BLaER1 treated with 17β-estradiol and CSF1 and Interleukin-3, amounts not matched to agents 10 nM and 100 nM (cell line): ENCODE measurements around the gene LEAP2.

Experiments
- H3K27ac ChIP-seq, 11 experiments: shearing (Covaris generic); formaldehyde crosslinking; 2 replicates each; pipeline ENCODE4 v1.8.1; 2022
- H3K27me3 ChIP-seq, 11 experiments: shearing (Covaris generic); formaldehyde crosslinking; 2 replicates each; pipeline ENCODE4 v1.8.1; 2022
- H3K36me3 ChIP-seq, 11 experiments: shearing (Covaris generic); formaldehyde crosslinking; 2 replicates each; pipeline ENCODE4 v1.8.1; 2022
- H3K4me1 ChIP-seq, 10 experiments: shearing (Covaris generic); formaldehyde crosslinking; 2 replicates each; pipeline ENCODE4 v1.8.1; 2022
- H3K4me2 ChIP-seq, 11 experiments: shearing (Covaris generic); formaldehyde crosslinking; 2 replicates each; pipeline ENCODE4 v1.8.1; 2022
- H3K4me3 ChIP-seq, 10 experiments: shearing (Covaris generic); formaldehyde crosslinking; 2 replicates each; pipeline ENCODE4 v1.8.1; 2022
- H3K9ac ChIP-seq, 11 experiments: shearing (Covaris generic); formaldehyde crosslinking; 2 replicates each; pipeline ENCODE4 v1.8.1; 2022
- H3K9me3 ChIP-seq, 11 experiments: shearing (Covaris generic); formaldehyde crosslinking; replicated peaks in 1 of 11; 2 replicates each; pipeline ENCODE4 v1.8.1; 2022
- H4K20me1 ChIP-seq, 11 experiments: shearing (Covaris generic); formaldehyde crosslinking; 2 replicates each; pipeline ENCODE4 v1.8.1; 2022
- Cebpa-rat ChIP-seq, 11 experiments: shearing (Covaris generic); IDR thresholded peaks; 2 replicates each; pipeline ENCODE4 v1.8.1; 2022

Gene LEAP2

DNA sequence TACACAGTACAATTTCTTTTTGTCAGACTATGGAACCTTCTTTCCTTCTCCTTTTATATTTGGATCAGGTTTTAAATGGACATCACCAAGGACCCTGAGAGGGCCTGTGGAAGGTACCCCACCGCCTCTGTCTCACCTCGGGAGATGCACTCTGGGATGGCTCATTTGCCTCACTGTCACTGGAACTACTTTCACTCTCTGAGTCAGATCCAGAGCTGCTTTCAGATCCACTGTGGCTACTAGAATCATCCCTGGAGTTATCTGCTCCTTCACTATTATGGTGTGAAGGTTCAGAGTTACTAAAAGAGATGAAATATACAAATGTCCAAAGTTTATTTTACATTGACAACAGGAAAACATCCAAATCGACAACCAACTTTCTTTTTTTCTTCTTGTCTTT is 24.6 kb downstream of the LEAP2 start:
- H3K36me3 ChIP-seq, result peaks cover 80 to 100% (median 97%) of the 10 kb centered on the region in 11 experiments
- H4K20me1 ChIP-seq, result peaks cover 0 to 94% (median 6%) of the 10 kb centered on the region in 11 experiments; a peak in 9 of 22 replicates
- TF ChIP-seq Cebpa-rat (IDR thresholded peaks at IDR 0.05), result no peak

GRCh38 chr5:132901036-132901435 is 27.6 kb downstream of the LEAP2 start:
- Histone ChIP-seq H4K20me1 (peaks cover 0 to 94% (median 4%) of the 10 kb centered on the region in 11 experiments; a peak in 9 of 22 replicates), H3K9ac (no peak overlapping the region), H3K4me1 (no peaks in the 10 kb centered on the region), H3K36me3 (peaks cover 66 to 98% (median 84%) of the 10 kb centered on the region in 11 experiments), H3K27me3 (no peaks in the 10 kb centered on the region), H3K4me2 (no peak overlapping the region), H3K27ac (no peak overlapping the region), H3K9me3 (no peaks in the 10 kb centered on the region), H3K4me3 (no peak overlapping the region)
- no peak for TF ChIP-seq Cebpa-rat (IDR thresholded peaks at IDR 0.05)

More for the DNA sequence above, 24.6 kb downstream of the LEAP2 start:
- H3K9ac ChIP-seq, result no peak overlapping the region
- H3K27ac ChIP-seq, result no peak overlapping the region
- H3K4me3 ChIP-seq, result no peak overlapping the region
- H3K27me3 ChIP-seq, result no peaks in the 10 kb centered on the region
- no peaks in the 10 kb centered on the region for H3K9me3 ChIP-seq
- H3K4me1 ChIP-seq, result no peaks in the 10 kb centered on the region
- H3K4me2 ChIP-seq, result no peak overlapping the region

DNA sequence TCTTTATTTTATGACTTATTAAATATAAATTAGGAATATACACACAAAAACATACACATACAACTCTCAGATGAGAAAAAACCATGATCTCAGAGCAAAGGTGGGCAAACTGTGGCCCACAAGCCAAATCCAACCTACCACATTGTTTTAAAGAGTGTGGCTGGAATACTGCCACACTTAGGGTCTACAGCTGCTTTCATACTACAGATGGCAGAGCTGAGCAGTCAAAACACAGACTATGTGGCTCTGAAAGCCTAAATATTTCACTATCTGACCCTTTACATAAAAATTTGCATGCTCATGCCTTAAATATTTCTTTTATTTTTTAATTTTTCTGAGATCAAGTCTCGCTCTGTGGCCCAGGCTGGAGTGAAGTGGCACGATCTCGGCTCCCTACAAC is 28.3 kb downstream of the LEAP2 start:
- no peak for TF ChIP-seq Cebpa-rat (IDR thresholded peaks at IDR 0.05)

DNA sequence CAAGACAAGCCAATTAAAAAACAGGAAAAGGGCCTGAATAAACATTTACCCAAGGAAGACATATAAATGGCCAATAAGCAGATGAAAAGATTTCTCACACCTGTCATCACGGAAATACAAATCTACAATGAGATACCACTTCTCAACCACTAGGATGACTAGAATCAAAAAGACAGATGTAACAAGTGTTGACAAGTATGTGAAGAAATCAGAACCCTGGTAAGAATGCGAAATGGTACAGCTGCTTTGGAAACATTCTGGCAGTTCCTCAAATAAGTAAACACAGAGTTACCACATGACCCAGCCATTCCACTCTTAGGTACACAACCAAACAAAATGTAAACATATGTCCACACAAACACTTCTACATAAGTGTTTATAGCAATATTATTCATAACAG is 32.5 kb downstream of the LEAP2 start:
- H4K20me1 ChIP-seq, result peaks cover 0 to 95% (median 16%) of the 10 kb centered on the region in 11 experiments; a peak in 10 of 22 replicates
- H3K27ac ChIP-seq, result no peak overlapping the region
- H3K36me3 ChIP-seq, result peaks cover 52 to 93% (median 76%) of the 10 kb centered on the region in 11 experiments
- H3K9ac ChIP-seq, result no peak overlapping the region
- no peak overlapping the region for H3K4me3 ChIP-seq
- peaks cover 0 to 11% (median 5%) of the 10 kb centered on the region in 10 experiments; a peak in 8 of 20 replicates for H3K4me1 ChIP-seq
- no peak overlapping the region for H3K4me2 ChIP-seq
- H3K27me3 ChIP-seq, result no peaks in the 10 kb centered on the region
- TF ChIP-seq Cebpa-rat (IDR thresholded peaks at IDR 0.05), result no peak
- no peaks in the 10 kb centered on the region for H3K9me3 ChIP-seq

More for the DNA sequence above, 28.3 kb downstream of the LEAP2 start:
- Histone ChIP-seq H3K4me3 (no peak overlapping the region), H3K27me3 (no peaks in the 10 kb centered on the region), H4K20me1 (peaks cover 0 to 94% (median 3%) of the 10 kb centered on the region in 11 experiments; a peak in 9 of 22 replicates), H3K4me2 (no peak overlapping the region), H3K27ac (no peak overlapping the region), H3K9me3 (no peaks in the 10 kb centered on the region), H3K36me3 (peaks cover 60 to 98% (median 81%) of the 10 kb centered on the region in 11 experiments), H3K4me1 (no peaks in the 10 kb centered on the region), H3K9ac (no peak overlapping the region)

DNA sequence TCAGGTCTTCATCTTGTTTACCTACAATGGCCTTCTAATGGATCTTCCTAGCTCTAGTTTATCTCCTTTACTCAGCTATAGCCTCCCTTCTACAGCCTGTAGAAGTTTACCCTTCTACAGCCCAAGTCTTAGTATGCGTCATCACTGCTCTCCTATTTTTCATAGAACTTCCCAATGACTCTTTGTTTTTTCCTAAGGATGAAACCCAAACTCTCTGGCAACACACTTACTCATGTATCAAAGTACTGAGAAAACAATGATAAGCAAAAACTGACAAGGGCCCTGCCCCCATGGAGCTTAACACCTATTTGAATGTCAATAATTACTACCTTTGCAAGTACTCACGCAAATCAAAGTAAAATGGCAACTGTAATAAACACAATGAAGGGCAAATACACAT is 33.7 kb downstream of the LEAP2 start:
- H3K36me3 ChIP-seq, result peaks cover 49 to 93% (median 72%) of the 10 kb centered on the region in 11 experiments
- no peak overlapping the region for H3K4me3 ChIP-seq
- no peaks in the 10 kb centered on the region for H3K9me3 ChIP-seq
- 0 out of 22 replicates have a peak overlapping the region, but pooled peaks of 1 of the 11 experiments have one; percentile 12 for H3K27ac ChIP-seq
- peaks cover 0 to 95% (median 19%) of the 10 kb centered on the region in 11 experiments; a peak in 10 of 22 replicates for H4K20me1 ChIP-seq
- no peak for TF ChIP-seq Cebpa-rat (IDR thresholded peaks at IDR 0.05)
- H3K4me2 ChIP-seq, result no peak overlapping the region
- H3K4me1 ChIP-seq, result peaks cover 0 to 11% (median 5%) of the 10 kb centered on the region in 10 experiments; a peak in 8 of 20 replicates
- no peaks in the 10 kb centered on the region for H3K27me3 ChIP-seq
- no peak overlapping the region for H3K9ac ChIP-seq

GRCh38 chr5:132909702-132910101 is 36.2 kb downstream of the LEAP2 start:
- H4K20me1 ChIP-seq, result peaks cover 0 to 95% (median 19%) of the 10 kb centered on the region in 11 experiments; a peak in 13 of 22 replicates
- no peak overlapping the region for H3K4me2 ChIP-seq
- no peak overlapping the region for H3K9ac ChIP-seq
- peaks cover 0 to 11% (median 5%) of the 10 kb centered on the region in 10 experiments; a peak in 8 of 20 replicates for H3K4me1 ChIP-seq
- TF ChIP-seq Cebpa-rat (IDR thresholded peaks at IDR 0.05), result no peak
- no peak overlapping the region for H3K27ac ChIP-seq
- no peaks in the 10 kb centered on the region for H3K9me3 ChIP-seq
- H3K36me3 ChIP-seq, result peaks cover 52 to 91% (median 70%) of the 10 kb centered on the region in 11 experiments
- H3K4me3 ChIP-seq, result no peak overlapping the region
- no peaks in the 10 kb centered on the region for H3K27me3 ChIP-seq

DNA sequence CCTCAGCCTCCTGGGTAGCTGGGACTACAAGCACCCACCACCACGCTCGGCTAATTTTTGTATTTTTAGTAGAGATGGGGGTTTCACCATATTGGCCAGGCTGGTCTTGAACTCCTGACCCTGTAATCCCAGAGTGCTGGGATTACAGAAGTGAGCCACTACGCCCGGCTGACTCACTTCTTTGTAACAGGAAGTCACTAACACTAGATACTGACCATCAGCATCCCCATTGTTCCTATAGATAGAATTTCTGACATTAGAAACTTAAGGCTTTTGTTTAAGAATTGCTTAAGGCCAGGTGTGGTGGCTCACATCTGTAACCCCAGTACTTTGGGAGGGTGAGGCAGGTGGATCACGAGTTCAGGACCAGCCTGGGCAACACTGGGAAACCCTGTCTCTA is 42.2 kb downstream of the LEAP2 start:
- Histone ChIP-seq H3K9ac (no peak overlapping the region), H3K36me3 (peaks cover 72 to 93% (median 82%) of the 10 kb centered on the region in 11 experiments)

DNA sequence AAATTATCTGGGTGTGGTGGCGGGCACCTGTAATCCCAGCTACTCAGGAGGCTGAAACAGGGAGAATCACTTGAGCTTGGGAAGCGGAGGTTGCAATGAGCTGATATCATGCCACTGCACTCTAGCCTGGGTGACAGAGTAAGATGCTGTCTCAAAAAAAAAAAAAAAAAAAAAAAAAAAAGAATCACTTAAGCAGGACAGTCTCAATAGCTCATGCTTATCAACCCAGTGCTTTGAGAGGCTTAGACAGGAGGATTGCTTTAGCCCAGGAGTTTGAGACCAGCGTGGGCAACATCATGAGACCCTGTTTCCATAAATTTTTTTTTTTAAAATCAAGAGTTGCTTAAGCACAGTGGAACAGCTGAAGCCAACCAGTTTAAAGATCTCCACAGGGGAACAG is 42.6 kb downstream of the LEAP2 start:
- Histone ChIP-seq H3K4me3 (no peak overlapping the region), H3K9me3 (no peaks in the 10 kb centered on the region), H3K4me2 (peak overlapping the region in 4 of 11 experiments; percentile 14 to 52 (median 36); a peak in 5 of 22 replicates), H3K27me3 (no peaks in the 10 kb centered on the region), H4K20me1 (peaks cover 0 to 100% (median 15%) of the 10 kb centered on the region in 11 experiments; a peak in 14 of 22 replicates), H3K36me3 (peaks cover 72 to 93% (median 84%) of the 10 kb centered on the region in 11 experiments), H3K4me1 (peaks cover 0 to 16% (median 4%) of the 10 kb centered on the region in 10 experiments; a peak in 12 of 20 replicates), H3K9ac (no peak overlapping the region), H3K27ac (peak overlapping the region in 3 of 11 experiments; percentile 13 to 33 (median 14); a peak in 1 of 22 replicates)
- no peak for TF ChIP-seq Cebpa-rat (IDR thresholded peaks at IDR 0.05)

More for the DNA sequence above, 42.2 kb downstream of the LEAP2 start:
- Histone ChIP-seq H3K4me1 (peaks cover 0 to 16% (median 4%) of the 10 kb centered on the region in 10 experiments; a peak in 12 of 20 replicates), H3K27ac (peak overlapping the region in 3 of 11 experiments; percentile 13 to 37 (median 14); a peak in 1 of 22 replicates), H3K27me3 (no peaks in the 10 kb centered on the region), H3K4me3 (no peak overlapping the region), H4K20me1 (peaks cover 0 to 100% (median 17%) of the 10 kb centered on the region in 11 experiments; a peak in 14 of 22 replicates), H3K9me3 (no peaks in the 10 kb centered on the region), H3K4me2 (peak overlapping the region in 5 of 11 experiments; percentile 14 to 52 (median 30); a peak in 7 of 22 replicates)
- no peak for TF ChIP-seq Cebpa-rat (IDR thresholded peaks at IDR 0.05)
